Prostate gland (tissue), 2 donors: ENCODE measurements around the gene CCDC127.

Source experiments
- CTCF ChIP-seq, 4 experiments: fragments of 200-600 bp in 2 of 4; fragments of 450-650 bp in 2 of 4; sonication (generic) in 2 of 4; IDR thresholded peaks; 1 replicate in 3 of 4; 2 replicates in 1 of 4; pipeline ENCODE4 v1.5.1; 2016 to 2019; ENCODE audit warnings: antibody characterized with exemption in 4 of 4, mild to moderate bottlenecking in 2 of 4, moderate library complexity in 2 of 4
- POLR2A ChIP-seq: fragments of 450-650 bp; IDR thresholded peaks from one replicate; pipeline ENCODE4 v1.6.1; 2016; ENCODE audit warnings: antibody characterized with exemption, mild to moderate bottlenecking

- no peak for TF ChIP-seq CTCF (IDR thresholded peaks at IDR 0.05)
- TF ChIP-seq POLR2A = no peak
These were observed 54.7 kb downstream of the CCDC127 start for GRCh38 chr5:163338-163620.
